GM10847 (cell line): Measurements from ENCODE around the gene WHAMM.

Experiments
- POLR2A ChIP-seq: IDR thresholded peaks from 2 replicates; pipeline ENCODE4 v1.6.1; 2011; ENCODE audit not compliant: insufficient read length; ENCODE audit errors: extremely low read depth

WHAMM gene, protein sequence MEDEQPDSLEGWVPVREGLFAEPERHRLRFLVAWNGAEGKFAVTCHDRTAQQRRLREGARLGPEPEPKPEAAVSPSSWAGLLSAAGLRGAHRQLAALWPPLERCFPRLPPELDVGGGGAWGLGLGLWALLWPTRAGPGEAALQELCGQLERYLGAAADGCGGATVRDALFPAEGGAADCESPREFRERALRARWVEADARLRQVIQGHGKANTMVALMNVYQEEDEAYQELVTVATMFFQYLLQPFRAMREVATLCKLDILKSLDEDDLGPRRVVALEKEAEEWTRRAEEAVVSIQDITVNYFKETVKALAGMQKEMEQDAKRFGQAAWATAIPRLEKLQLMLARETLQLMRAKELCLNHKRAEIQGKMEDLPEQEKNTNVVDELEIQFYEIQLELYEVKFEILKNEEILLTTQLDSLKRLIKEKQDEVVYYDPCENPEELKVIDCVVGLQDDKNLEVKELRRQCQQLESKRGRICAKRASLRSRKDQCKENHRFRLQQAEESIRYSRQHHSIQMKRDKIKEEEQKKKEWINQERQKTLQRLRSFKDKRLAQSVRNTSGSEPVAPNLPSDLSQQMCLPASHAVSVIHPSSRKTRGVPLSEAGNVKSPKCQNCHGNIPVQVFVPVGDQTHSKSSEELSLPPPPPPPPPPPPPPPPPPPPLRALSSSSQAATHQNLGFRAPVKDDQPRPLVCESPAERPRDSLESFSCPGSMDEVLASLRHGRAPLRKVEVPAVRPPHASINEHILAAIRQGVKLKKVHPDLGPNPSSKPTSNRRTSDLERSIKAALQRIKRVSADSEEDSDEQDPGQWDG

DNA sequence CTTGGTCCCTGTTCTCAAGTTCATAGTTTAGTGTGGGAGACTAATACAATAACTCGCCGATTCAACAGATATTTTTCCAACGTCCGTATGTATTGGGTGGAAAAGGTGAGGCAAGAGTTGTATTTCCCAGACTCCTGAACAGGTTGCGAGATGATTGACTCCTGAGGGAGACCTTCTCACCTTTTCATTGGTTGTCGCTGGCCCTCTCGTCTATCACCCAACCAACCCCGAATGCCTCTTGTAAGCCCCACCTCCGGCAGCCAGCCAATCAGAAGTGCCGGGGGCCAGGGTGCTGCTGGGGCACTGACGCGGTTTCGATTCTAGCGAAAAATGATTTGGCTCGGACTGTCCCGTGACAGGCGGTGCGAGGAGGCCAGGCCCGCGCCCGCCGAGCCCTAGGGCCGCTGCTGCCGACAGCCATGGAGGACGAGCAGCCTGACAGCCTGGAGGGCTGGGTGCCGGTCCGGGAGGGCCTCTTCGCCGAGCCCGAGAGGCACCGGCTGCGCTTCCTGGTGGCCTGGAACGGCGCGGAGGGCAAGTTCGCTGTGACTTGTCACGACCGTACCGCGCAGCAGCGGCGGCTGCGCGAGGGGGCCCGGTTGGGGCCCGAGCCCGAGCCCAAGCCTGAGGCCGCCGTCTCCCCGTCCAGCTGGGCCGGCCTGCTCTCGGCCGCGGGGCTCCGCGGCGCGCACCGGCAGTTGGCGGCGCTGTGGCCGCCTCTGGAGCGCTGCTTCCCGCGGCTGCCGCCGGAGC lies at the start of gene WHAMM:
WHAMM (plus strand) TSS at position 321 of the 753 bp plus-strand sequence; CDS start at position 420, 99 bp downstream.
- TF ChIP-seq POLR2A, result peak; percentile 91

DNA sequence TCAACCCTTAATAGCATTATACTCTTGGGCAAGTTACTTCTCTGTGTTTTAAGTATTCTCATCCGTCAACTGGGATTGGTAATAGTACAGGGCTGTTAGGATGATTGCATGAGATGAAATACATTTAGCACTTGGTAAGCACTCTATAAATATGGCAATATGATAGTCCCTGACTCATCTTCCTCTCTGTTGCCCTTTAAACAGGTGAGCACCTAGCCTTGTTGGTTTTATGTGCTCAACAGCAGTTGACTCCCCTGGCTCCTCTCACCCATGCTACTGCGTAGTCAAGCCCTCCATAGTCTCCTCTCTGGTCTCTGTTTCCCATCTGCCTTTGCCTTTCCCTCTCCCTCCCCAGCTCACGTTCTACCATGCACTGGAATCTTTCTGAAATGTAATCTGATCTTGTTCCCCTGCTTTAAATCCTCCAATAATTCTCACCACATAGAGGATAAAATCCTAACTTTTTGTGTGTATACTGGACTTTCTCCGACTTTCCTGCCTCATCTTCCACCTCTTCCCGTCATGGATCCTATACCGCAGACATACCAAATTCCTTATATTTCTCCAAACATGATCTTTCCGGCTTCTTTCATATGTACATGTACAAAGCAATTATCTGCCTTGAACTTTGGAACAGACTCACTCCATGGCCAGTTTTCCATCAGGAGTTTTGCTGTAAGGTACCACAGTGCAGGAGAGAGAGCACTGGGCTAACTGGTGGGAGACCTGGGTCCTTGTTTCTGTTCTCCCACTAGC lies 45.9 kb upstream of the WHAMM start:
- TF ChIP-seq POLR2A, result no peak

DNA sequence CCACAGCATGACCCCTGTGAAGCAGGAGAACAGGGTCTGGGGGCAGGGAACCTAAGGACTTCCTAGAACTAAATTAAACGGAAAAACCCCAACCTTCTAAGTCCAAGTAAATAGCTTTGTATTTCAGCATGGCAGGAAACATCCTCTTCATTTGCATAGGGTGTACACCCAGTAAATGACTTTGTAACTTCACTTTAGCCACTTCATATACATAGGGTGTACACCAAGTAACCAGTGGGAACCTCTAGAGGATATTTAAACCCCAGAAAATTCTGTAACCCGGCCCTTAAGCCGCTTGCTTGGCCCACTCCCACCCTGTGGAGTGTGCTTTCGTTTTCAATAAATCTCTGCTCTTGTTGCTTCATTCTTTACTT lies 45.3 kb upstream of the WHAMM start:
- TF ChIP-seq POLR2A, result no peak

DNA sequence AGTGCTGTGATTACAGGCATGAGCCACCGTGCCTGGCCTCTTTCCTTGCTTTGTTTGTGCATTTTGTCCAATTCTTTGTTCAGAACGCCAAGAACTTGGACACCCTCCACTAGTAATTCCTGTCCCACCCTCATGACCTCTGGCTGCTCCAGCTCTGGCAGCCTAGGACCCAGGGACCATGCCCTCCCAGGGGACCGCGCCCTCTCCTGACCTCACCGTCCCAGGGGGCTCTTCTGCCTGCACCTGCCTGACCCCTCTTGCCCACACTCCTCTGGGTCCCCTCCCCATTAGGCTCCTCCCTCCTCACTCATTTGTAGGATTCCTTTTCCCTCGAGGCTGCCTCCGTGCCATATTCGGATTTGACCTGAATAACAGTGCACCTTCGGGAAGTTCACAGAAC lies 44.7 kb upstream of the WHAMM start:
- no peak for TF ChIP-seq POLR2A

DNA sequence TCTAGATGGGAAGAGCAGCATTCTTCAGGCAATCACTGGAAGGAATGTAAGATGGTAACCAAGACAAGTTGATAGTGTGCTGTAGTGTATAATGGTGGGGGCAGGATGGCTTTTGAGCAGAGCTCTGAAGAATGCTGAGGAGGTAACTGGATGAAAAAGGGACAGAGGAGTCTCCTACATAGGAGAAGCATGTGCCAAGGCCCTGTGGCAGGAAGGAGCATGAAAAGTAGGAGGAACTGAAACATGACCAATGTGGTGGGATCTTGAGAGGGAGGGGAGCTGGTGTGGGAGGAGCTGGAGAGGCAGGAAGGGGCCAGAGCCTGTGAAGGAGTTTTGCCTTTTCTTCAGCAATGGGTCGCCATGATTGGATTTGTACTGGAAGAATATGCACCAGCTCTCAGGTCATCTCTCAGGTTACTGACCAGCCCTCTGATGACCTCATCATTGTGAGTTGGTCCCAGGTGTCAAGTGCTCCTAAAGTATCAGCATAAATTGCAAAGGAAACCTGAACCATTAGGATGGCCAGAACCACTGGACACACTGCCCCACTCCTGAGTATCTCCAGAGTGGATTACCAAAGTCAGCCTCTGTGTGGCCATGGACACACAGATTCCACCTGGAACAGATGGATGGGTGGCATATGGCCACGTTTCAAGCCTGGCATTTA lies 42.1 kb upstream of the WHAMM start:
- TF ChIP-seq POLR2A, result no peak

DNA sequence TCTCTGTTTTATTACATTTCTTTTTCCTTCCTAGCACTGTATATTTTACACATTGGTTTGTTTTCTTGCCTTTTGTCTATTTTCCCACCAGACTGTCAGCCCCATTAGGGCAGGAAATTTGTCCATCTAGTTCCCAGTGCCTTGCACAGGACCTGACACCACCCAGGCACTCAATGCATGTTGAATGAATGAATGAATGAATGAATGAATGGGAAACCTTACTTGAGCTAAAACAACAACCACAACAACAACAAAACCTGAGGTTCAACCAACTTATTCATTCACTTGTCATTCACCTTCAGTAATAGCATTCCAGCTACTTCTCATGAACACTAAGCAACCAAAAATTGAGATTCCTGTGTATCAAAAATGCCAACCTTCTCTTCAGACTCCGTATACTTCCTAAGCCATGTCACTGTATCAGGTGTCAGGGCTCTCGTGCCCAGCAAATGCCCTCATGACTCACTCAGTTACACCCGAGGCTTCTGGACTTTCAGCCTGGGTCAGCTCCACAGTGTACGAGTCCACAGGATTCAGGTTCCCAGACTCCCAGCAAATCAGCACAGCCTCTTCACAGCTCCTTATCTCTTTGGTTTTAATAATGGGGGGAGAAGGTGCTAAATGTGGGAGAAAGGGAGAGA lies 40.9 kb upstream of the WHAMM start:
- TF ChIP-seq POLR2A, result no peak

DNA sequence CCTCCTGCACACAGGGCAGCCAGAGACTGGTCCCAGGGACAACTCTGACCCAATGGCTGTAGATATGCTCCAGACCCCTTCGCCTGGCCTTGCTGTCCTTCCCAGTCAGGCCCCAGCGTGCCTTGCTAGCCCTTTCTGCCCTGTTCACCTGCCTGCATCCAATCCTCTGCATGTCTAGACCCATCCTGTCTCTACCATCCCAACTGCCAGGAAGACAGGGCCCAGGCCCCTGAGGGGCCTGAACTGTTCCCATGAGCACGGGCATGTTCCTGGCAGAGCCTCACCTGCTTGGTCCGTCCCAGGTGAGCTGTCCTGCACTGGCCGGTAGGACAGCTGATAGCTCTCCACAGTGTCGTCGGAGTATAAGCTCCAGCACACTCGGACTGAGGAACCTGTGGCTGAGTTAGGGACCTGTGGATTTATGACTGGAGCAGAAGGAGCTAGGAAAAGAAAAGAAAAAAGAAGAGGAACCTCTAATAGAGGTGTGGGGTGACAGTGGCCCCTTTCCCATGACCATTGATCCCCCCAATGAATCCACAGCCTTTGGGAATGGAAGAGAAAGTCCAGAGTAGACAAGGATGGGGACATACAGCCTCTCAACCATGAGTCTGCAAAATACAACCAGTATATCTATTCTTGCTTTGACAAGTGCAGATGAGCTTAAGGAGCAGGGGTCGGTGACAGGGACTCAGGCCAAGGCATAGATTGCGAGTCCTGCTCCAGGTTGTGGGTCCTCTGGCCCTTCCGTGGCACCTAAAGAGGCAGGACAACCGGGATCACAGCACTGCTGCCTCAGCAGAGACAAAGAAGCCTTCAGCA lies 37.4 kb upstream of the WHAMM start:
- no peak for TF ChIP-seq POLR2A

DNA sequence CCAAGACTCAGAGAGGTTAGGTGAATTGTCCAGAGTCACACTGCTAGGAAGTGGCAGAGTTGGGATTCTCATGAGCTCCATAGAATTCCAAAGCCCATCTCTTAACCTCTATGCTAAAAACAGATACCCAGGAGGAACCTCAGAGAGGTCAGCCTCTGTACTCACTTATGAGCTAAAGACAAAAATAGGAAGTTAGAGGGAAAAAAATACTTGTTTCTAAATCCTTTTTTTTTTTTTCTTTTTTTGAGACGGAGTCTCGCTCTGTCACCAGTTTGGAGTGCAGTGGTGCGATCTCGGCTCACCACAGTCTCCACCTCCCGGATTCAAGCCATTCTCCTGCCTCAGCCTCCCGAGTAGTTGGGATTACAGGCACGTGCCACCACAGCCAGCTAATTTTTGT lies 34.9 kb upstream of the WHAMM start:
- no peak for TF ChIP-seq POLR2A

DNA sequence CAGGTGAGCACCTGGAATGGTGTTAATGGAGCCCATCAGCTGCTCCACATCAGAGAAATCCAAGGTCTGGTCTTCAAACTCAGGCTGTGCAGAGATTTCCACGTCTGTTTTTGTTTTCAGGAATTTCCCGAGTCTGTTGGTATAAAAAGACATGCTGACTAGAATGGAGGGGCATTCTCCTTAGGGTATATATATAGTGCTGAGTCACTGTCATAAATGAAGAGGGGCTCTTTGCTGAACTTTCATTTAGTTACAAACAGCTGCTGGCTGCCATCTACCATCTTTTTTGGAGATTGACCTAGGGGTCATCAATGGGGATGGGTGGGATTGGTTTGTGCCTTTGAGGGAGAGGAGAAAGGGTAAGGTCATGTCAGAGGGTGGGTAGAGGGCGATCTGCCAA lies 30.7 kb upstream of the WHAMM start:
- no peak for TF ChIP-seq POLR2A

DNA sequence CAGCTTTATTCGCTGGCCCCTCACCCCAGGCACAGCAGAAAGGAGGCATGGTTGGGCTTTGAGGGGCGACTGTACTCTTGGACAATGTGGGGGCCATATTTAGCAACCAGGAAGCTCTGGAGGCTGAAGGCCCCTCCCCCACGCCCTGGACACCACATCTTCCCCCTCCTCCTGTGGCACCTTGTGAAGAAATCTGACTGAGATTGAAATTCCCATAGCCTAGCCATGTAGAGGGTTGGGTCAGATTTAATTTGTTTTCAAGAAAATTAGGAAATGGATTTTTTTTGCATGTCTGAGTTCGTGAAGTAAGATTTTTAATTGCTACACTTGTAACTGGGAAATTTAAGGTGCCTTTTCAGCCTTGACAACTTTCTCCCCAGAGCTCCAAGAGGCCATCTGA lies 28.1 kb upstream of the WHAMM start:
- no peak for TF ChIP-seq POLR2A

DNA sequence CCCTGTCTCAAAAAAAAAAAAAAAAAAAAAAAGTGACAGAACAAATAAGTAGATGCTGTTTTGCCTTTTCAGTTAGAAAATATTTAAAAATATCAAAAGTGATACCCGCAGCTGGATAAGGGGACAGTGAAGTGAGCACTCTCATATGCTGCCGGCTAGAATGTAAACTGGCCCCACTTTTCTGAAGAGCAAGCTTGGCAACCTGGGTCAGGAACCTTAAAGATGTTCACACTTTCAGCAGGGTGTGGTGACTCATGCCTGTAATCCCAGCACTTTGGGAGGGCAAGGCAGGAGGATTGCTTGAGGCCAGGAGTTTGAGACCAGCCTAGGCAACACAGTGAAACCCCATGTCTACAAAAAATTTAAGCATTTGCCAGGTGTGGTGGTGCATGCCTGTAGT lies 20.9 kb upstream of the WHAMM start:
- TF ChIP-seq POLR2A, result no peak

DNA sequence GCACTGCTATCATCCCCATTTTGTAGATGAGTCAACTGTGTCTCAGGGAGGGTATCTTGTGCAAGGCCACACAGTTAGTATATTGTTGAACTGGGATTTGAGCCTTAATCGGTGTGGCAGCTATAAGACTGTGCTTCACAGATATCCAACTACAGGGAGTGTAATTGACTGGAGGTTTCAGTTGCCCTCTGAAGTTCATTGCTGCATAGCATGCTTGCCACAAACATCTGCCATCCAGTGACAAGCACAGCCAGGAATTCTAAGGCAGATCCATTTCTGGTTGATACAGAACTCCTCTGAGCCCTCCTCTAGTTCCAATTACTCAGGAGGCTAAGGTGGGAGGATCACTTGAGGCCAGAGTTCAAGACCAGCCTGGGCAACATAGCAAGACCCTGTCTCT lies 19.9 kb upstream of the WHAMM start:
- no peak for TF ChIP-seq POLR2A

DNA sequence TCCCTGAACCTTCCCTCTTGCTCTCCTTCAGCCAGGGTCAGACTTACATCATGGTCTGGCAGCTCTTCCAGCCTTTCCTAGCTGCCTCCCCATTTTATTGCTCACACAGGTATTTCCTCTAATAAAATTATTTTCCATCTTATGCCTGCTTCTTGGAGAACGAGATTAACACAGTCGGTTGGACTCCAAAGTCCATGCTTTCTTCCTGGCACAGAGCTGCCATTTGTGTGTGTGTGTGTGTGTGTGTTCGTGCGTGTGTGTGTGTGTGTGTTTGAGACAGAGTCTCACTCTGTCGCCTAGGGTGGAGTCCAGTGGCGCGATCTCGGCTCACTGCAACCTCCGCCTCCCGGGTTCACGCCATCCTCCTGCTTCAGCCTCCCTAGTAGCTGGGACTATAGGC lies 19.1 kb upstream of the WHAMM start:
- TF ChIP-seq POLR2A, result no peak

DNA sequence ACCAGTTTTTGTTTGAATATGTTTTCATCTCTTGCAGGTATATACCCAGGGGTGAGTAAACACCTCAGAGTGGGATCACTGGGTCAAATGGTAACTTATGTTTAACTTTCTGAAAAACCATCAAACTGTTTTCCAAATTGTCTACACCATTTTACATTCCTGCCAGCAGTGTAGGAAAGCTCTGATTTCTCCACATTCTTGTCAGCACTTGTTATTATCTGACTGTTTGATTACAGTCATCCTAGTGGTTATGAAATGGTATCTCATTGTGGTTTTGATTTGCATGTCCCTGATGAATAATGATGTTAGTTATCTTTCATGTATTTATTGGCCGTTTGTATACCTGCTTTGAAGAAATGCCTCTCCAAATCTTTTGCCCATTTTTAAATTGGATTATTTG lies 17.4 kb upstream of the WHAMM start:
- TF ChIP-seq POLR2A, result no peak

DNA sequence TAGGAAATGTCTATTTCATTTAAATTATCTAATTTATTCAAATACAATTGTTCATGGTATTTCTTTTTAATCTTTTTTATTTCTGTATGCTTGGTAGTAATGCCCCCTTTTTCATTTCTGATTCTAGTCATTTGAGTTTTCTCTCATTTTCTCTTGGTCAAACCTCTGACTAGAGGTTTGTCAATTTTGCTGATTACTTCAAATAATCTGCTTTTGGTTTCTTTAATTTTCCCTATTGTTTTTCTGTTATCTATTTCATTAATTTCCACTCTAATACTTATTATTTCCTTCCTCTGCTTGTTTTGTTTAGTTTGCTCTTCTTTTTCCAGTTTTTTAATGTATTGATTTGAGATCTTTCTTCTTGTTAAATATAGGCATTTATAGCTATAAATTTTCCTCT lies 15.7 kb upstream of the WHAMM start:
- no peak for TF ChIP-seq POLR2A
